GM19351 (cell line): ENCODE results near the gene MS4A4E.
"Not testable (repeated sequence)": the region's sequence is repeated elsewhere in the genome, so short reads cannot be mapped to it uniquely, and the experiment has no call there.

Experiments used
- ATAC-seq: cut with Tn5 transposase; IDR thresholded peaks from one replicate; pipeline ENCODE4 v1.9.1; 2021; ENCODE audit warnings: mild to moderate bottlenecking, moderate library complexity; ENCODE audit not compliant: unreplicated experiment

MS4A4E gene

GRCh38 chr11:60242740-60243239 lies at the start of gene MS4A4E:
TSS of gene MS4A4E (minus strand) at chr11:60243137. CDS start at chr11:60230055, 13,082 bp downstream.
- no peak for ATAC-seq

DNA sequence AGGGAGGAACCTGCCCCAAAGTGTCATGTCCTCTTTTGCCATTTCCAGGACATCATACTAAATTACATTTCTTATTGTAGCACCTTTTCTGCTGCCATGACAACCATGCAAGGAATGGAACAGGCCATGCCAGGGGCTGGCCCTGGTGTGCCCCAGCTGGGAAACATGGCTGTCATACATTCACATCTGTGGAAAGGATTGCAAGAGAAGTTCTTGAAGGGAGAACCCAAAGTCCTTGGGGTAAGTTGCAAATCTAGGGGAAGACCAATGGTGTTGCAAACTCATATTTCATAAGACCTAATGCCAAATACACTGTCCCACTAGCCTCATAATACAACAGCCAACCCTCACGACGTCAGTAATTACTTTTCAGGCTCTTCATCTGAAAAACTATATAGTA lies 49.2 kb upstream of the MS4A4E start:
- ATAC-seq, result no peak

GRCh38 chr11:60288531-60288930 lies 45.6 kb upstream of the MS4A4E start:
- ATAC-seq, result no peak

DNA sequence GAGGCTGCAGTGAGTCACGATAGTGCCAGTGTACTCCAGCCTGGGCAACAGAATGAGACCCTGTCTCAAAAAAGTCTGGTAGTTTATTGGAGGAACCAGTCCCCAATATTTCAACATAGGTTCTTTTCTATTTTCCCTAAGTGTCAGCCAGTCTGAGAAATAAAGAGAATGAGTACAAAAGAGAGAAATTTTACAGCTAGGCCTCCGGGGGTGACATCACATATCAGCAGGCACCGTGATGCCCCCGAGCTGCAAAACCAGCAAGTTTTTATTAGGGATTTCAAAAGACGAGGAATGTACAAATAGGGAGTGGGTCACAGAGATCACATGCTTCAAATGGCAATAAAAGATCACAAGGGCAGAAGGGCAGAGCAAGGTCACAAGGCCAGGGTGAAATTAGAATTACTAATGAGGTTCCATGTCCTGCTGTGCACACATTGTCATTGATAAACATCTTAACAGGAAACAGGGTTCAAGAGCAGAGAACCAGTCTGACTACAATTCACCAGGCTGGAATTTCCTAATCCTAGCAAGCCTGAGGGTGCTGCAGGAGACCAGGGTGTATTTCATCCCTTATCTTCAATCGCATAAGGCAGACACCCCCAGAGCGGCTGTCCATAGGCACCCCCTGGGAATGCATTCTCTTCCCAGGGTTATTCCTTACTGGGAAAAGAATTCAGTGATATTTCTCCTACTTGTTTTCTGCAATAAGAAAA lies 42.6 kb upstream of the MS4A4E start:
- not testable (repeated sequence) for ATAC-seq

DNA sequence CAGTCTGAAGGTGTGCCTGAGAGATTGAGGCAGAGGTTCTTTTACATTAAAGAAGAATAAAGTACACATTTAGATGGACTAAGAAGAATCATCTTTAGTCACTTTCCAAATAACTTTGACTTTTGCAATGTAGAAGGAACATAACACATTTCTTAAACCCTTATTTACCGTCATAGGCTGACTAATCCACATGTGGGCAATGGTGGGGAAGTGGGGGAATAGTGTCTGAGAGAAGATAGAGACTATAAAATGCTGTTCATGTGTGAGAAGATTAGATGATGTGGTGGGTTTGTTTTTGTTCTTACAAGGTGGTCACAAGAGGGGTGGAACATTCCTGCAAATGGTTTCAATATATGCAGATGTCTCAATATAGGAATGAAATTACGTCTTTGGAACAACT lies 39.3 kb upstream of the MS4A4E start:
- no peak for ATAC-seq

- ATAC-seq, result no peak
Observed at GRCh38 chr11:60281485-60281884, 38.5 kb upstream of the MS4A4E start.

DNA sequence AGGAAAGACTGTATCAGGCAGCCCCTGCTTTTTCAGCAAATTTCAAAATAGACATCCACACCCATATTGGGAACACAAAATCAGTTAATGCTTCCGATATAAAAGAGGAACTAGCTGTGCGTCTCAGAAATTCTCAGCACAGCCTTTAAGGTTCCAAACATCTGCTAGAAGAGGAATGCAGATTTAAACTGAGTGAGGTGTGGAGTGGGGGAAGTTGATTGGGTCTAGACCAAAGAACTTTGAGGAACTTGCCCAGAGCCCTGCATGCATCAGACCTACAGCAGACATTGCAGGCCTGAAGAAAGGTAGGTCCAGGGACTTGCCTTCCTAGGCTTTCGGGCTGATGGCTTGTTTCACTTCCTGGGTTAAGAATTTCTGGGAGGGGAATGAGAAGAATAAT lies 37.5 kb upstream of the MS4A4E start, which contains the start of gene MS4A4A:
Gene MS4A4A (plus strand): TSS at position 255 of the 400 bp plus-strand sequence. CDS start 10 bp downstream, at position 265.
- ATAC-seq, result peak; percentile 65

GRCh38 chr11:60274416-60274815 lies 31.5 kb upstream of the MS4A4E start:
- ATAC-seq, result no peak

DNA sequence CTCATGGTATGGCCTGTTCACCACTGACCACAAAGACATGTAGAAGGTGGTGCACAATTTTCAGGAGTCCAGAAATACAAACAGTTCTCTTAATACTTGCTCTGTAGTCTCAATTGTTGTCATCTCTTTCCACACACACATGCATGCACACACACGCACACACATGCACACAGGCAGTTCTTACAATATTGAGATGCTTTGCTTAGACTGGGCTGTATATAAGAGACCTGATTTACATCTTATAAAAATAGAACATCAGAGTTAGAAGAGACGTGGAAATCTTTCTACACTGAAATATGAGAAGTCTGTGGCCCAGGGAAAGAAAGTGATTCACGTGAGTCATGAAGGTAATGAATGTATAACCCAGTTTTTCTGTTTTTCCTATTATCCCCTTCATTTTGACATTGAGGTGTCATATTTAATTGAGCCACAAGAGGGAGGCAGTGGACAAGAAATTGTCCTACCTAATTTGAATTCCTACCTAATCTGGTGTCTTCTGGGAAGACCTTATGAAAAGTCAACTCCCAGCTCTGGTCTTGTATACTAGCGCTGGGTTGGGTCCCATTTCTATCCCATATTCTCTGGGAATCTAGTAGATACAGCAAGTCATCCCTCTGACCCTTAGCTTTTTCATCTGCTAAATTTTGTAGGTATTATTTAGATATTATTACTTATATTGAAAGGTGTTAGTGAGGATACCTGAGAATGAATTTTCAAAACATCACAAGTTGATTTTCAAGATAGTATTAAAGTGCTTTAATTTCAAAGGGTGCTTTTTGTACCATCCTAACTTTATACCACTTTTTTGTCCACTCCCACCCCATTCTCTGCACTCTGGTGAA lies 22.7 kb upstream of the MS4A4E start:
- ATAC-seq, result no peak

DNA sequence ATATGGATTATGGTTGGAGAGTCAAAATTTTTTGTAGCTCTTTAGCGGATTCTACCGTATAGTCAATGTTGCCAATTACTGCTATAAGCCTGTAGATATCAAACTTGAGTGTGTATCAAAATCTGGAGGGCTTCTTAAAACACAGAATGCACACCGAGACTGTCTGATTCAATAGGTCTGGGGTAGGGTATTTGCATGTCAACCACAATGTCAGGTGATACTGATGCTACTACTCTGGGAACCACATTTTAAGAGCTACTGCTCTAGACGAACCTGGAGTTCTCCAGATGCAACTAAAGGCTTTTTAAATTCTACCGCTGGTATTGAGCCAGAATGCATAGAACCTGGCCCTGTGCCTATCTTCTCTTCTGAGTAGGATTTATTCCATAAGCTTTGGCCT lies 21.7 kb upstream of the MS4A4E start:
- ATAC-seq, result no peak

- no peak for ATAC-seq
Observed at GRCh38 chr11:60263402-60263801, 20.5 kb upstream of the MS4A4E start.

DNA sequence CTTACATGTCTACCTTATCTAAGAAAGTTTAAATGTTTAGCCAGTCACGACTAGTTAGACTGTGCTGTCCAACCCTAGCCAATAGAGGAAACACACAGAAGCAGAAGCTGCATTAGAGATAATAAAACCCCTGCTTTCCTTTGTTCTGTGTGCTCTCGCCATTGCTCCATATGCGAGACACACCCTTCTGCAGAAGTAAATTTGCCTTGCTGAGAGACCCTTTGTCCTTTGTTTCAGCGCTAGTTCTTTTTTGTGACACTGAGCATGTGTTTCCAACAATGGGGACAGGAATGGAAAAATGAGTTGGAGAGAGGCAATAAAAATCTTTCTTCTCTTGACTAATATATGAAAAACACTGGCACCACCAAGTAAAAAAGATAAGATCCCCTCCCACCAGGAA lies 18.1 kb upstream of the MS4A4E start:
- no peak for ATAC-seq

DNA sequence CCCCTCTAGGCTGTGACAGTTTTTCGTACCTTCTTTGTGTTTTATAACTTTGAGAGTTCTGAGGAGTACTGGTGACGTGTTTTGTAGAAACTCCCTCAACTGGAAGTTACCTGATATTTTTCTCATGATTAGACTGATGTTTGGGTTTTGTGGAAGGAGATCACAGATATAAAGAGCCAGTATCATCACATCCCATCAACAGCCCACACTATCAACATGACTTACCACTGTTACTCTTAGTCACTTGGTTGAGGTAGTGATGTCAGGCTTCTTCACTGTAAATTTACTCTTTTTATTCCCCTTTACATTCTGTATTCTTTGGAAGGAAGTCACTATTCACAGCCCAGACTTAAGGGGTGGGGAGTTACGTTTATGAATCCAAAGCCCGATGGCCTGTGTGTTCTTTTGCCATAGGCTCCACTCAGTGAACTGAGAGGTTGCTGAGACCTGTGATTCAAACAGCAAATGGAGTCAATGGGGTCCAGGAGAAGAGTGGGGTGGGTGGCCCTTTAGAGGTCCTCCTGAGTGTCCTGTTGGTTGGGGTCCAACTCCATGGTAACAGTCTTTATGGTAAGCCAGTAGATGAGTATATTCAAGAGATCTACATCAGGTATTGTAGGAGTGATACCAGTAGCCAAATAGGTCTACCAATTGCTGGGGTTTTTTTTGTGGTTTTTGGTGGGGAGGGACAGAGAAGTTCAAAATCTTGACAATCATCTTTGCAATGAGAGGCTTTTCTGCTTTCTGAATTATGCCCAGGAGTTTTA lies 15.2 kb upstream of the MS4A4E start:
- no peak for ATAC-seq

- ATAC-seq, result no peak
Observed at GRCh38 chr11:60252213-60253108, 9.5 kb upstream of the MS4A4E start.

DNA sequence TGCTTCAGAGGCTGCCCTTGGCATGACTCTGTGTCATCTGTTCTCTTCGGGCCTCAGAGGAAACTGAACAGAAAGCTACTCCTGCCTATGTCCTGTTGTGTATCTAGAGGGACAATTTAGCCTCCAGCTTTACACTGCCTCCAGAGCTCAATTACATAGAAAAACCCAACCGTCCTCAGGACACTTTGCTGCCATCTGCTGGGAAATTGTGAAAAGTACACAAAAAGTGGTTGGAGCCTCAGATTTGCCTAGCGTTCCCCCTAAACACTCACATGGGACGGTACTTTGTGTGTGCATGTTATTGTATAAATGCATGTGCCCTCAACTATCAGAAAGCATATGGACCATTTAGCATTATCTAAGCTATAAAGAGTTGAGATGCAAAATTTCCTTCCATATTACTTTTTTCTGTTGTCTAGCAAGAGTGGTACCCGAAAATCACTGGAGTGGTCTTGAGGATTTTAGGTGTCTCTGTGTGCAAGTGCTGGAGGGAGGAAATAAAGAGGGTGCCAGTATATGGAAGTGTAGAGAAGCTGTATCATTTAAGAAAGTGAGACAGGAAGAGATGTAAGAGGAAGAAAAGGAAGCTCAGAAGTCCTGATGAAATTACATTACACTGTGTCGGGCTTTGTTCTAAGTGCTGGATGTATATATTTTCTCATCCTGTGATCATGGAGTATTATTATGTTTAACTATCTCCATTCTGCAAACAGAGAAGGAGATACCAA lies 8.7 kb upstream of the MS4A4E start:
- peak; percentile 82 for ATAC-seq

GRCh38 chr11:60241786-60242185 lies 1.2 kb downstream of the MS4A4E start:
- no peak for ATAC-seq

GRCh38 chr11:60240662-60241061 lies 2.3 kb downstream of the MS4A4E start:
- no peak for ATAC-seq

- no peak for ATAC-seq
Observed at GRCh38 chr11:60235321-60235720, 7.6 kb downstream of the MS4A4E start.

DNA sequence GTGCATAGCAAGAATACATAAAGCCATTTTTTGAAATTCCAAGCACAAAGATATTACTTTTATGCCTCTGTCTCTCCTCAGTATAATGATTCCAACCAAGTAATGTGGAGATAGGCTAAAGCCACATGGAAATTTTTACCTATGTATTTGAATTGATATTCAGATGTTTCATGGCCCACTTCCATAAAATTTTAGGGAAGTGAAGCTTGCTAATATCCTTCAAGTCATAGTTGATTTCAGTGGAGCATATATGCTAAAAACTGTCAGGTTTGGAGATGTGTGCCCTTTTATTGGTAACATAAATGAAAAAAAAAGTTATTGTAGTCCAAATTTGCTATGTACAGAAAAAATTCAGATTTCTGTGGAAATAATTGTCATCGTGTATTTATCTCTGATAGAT lies 12.3 kb downstream of the MS4A4E start:
- no peak for ATAC-seq
